Nephron progenitor cell (in vitro differentiated cells): Measurements from ENCODE around the gene SLC36A4.
"Not testable (repeated sequence)": the region's sequence is repeated elsewhere in the genome, so short reads cannot be mapped to it uniquely, and the experiment has no call there.

ENCODE experiments used
- DNase-seq: peaks from one replicate; pipeline ENCODE4 v3.0.0; 2021
- H3K27ac Mint-ChIP-seq: 2 replicates; pipeline ENCODE4 v1.8.0; 2021; ENCODE audit warnings: mild to moderate bottlenecking, moderate library complexity, mixed read lengths
- H3K27me3 Mint-ChIP-seq: 2 replicates; pipeline ENCODE4 v1.8.0; 2021; ENCODE audit warnings: mild to moderate bottlenecking, low read depth, mixed read lengths; ENCODE audit not compliant: poor library complexity
- H3K36me3 Mint-ChIP-seq: 2 replicates; pipeline ENCODE4 v1.8.0; 2021; ENCODE audit warnings: low read depth, mixed read lengths
- H3K4me1 Mint-ChIP-seq: 2 replicates; pipeline ENCODE4 v1.8.0; 2021; ENCODE audit warnings: mixed read lengths
- H3K4me3 Mint-ChIP-seq: 2 replicates; pipeline ENCODE4 v1.8.0; 2021; ENCODE audit warnings: mild to moderate bottlenecking, moderate library complexity, mixed read lengths
- H3K9me3 Mint-ChIP-seq: 2 replicates; pipeline ENCODE4 v1.8.0; 2021; ENCODE audit warnings: mild to moderate bottlenecking, moderate library complexity, mixed read lengths
- TF ChIP-seq, protein P1 (sequence below): fragments of 200-600 bp; sonication (generic); IDR thresholded peaks from 2 replicates; pipeline ENCODE4 v1.5.0; 2021; ENCODE audit warnings: antibody characterized with exemption

The SLC36A4 gene

DNA sequence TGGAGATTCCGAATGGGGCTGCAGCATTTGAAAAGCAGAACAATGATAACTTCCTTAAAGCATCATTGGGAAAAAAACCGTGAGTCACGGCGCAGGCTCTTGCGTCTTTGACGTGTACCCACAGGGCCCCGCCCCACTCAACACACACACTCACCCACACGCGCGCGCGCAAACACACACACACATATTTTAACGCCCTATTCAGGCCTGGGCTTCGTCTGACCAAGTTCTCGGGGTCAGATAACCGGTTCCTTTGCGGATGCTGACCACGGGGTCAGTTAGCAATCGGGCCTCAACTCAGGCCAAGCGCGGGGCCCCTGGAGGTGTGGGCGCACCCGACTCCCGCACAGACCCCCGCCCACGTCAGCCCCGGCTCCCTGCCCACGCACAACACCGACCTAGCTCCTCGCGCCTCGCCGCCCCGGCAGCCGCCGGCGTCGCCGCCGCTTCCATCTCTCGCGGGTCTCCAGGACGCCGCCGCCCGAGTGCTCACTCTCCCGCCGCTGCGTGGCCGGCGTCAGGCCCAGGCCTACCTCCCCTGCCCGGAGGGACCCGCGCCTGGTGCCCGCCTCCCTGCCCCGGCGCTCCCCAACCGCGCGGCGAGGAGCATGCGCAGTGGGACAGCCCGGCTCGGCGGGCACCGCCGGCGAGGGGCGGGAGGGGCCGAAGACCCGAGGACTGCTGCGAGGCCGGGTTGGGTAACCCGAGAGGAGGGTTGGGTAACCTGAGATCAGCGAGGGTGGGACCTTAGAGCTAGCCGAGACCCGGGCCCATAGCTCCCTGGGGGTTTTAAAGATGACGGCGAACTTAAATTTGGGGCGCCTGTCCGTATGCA lies at the start of gene SLC36A4:
SLC36A4 (minus strand) TSS at position 612 of the 835 bp plus-strand sequence; CDS start at position 453, 159 bp downstream.
- peak; percentile 92 for DNase-seq
- Mint-ChIP-seq H3K36me3 (peaks cover 33% of the 10 kb centered on the region), H3K9me3 (peaks cover 21% of the 10 kb centered on the region), H3K4me3 (peak within 1 kb of the TSS; percentile 98), H3K27me3 (peaks cover 3% of the 10 kb centered on the region), H3K27ac (peak within 1 kb of the TSS; percentile 99), H3K4me1 (peaks cover 18% of the 10 kb centered on the region)
- TF ChIP-seq, protein P1, sequence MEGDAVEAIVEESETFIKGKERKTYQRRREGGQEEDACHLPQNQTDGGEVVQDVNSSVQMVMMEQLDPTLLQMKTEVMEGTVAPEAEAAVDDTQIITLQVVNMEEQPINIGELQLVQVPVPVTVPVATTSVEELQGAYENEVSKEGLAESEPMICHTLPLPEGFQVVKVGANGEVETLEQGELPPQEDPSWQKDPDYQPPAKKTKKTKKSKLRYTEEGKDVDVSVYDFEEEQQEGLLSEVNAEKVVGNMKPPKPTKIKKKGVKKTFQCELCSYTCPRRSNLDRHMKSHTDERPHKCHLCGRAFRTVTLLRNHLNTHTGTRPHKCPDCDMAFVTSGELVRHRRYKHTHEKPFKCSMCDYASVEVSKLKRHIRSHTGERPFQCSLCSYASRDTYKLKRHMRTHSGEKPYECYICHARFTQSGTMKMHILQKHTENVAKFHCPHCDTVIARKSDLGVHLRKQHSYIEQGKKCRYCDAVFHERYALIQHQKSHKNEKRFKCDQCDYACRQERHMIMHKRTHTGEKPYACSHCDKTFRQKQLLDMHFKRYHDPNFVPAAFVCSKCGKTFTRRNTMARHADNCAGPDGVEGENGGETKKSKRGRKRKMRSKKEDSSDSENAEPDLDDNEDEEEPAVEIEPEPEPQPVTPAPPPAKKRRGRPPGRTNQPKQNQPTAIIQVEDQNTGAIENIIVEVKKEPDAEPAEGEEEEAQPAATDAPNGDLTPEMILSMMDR = no peak

- not testable (repeated sequence) for H3K27me3 Mint-ChIP-seq, H3K4me3 Mint-ChIP-seq, DNase-seq, H3K27ac Mint-ChIP-seq
- peaks cover 15% of the 10 kb centered on the region for H3K36me3 Mint-ChIP-seq
- H3K9me3 Mint-ChIP-seq = peaks cover 39% of the 10 kb centered on the region
- peaks cover 30% of the 10 kb centered on the region for H3K4me1 Mint-ChIP-seq
Measured at GRCh38 chr11:93246790-93247189, 49.0 kb upstream of the SLC36A4 start.

GRCh38 chr11:93244018-93244417 lies 46.2 kb upstream of the SLC36A4 start:
- peaks cover 15% of the 10 kb centered on the region for H3K36me3 Mint-ChIP-seq
- no peak overlapping the region for H3K27ac Mint-ChIP-seq
- H3K4me3 Mint-ChIP-seq = no peak overlapping the region
- no peaks in the 10 kb centered on the region for H3K27me3 Mint-ChIP-seq
- H3K4me1 Mint-ChIP-seq = peaks cover 9% of the 10 kb centered on the region
- DNase-seq = no peak
- peaks cover 39% of the 10 kb centered on the region for H3K9me3 Mint-ChIP-seq
- TF ChIP-seq, protein P1 = no peak

DNA sequence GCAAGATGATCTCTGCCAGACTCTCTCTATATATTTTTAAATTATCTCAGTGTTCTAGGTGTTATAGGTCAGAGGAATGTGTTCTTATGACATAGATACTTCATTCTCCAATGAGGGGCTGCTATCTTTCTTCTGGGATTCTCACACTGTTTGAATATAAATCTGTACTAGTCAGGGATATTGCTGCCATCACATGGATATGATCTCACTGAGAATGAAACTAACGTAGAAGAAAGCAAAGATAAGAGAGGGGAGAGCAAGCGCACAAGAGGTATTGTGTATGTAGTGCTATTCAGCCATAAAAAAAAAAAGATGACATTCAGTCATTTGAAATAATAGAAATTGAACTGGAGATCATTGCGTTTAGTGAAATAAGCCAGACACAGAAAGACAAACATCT lies 42.2 kb upstream of the SLC36A4 start:
- no peak overlapping the region for H3K27ac Mint-ChIP-seq
- H3K4me3 Mint-ChIP-seq = no peak overlapping the region
- H3K9me3 Mint-ChIP-seq = peaks cover 13% of the 10 kb centered on the region
- H3K36me3 Mint-ChIP-seq = peaks cover 8% of the 10 kb centered on the region
- TF ChIP-seq, protein P1 = no peak
- peaks cover 5% of the 10 kb centered on the region for H3K27me3 Mint-ChIP-seq
- H3K4me1 Mint-ChIP-seq = peaks cover 13% of the 10 kb centered on the region
- no peak for DNase-seq

- peaks cover 5% of the 10 kb centered on the region for H3K36me3 Mint-ChIP-seq
- peaks cover 5% of the 10 kb centered on the region for H3K27me3 Mint-ChIP-seq
- H3K9me3 Mint-ChIP-seq = peaks cover 5% of the 10 kb centered on the region
Measured at GRCh38 chr11:93238956-93239355, 41.2 kb upstream of the SLC36A4 start.

More at GRCh38 chr11:93238956-93239355, 41.2 kb upstream of the SLC36A4 start:
- Mint-ChIP-seq H3K4me3 (no peak overlapping the region), H3K4me1 (peaks cover 13% of the 10 kb centered on the region), H3K27ac (no peak overlapping the region)
- TF ChIP-seq, protein P1 = no peak
- no peak for DNase-seq
